Measurements from ENCODE around the gene COG6.

The COG6 gene

GRCh38 chr13:39770221-39771090 lies 115.0 kb downstream of the COG6 start:
- no peak for DNase-seq (ENCODE audit: low spot score)

DNA sequence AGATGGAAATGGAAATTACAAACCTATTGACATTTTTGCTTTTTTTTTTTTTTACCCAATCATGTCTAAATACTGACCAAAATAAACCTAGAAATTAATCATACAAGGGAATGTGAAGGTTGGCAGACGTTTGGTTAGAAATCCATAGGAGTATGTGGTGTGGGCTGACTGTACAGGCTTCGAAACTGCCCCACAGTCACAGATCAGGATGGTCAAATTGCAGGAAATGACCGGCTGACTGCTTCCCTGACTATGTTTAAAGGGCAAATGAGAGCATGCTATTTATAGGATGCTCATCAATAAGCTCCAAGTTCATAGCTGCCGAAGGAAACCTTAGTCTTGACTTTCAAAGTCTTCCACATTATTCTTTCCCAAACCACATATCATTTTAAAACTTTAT lies 118.4 kb downstream of the COG6 start:
- no peak for DNase-seq (ENCODE audit: low spot score)

DNA sequence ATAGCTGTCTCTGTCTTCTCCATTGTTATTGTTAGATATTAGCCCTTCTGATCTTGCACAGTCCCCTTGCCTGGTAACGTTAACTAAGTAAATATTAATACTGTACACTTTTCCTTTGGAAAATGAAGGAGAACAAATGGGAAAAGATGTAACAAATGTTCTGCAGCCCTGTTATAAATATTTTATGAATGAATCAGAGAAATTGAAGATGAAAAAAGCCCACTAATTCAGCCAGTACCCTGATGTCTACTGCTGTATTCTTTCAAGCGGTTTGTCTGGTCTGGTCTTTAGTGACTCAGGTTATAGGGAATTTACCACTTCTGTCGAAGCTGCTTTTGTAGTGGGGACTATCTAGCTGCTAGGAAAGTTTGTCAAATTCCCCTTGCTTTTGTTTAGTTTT lies 121.0 kb downstream of the COG6 start:
- DNase-seq (ENCODE audit: low spot score) = peak; percentile 87

DNA sequence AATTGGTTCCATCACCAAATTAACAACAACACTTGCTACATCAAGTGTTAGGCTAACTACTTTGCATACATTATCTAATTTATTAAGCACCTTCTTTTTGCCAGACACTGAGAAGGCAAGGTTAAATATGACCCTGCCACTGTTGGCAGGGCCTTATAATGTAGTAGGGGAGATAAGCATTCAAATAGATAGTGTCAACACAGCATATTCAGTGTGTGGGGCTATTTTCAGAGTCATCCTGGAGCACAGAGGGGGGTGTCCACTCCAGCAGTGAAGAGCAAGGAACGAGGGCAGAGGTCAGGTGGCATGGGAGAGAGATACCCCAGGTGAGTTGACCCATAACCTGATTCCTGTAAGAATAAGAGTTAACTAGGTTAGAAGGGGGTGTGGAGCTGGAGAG lies 121.6 kb downstream of the COG6 start:
- no peak for DNase-seq (ENCODE audit: low spot score)

- peak; percentile 54 for DNase-seq (ENCODE audit: low spot score)
Measured at GRCh38 chr13:39777527-39778061, 122.1 kb downstream of the COG6 start.

GRCh38 chr13:39779337-39780265 lies 124.1 kb downstream of the COG6 start:
- DNase-seq (ENCODE audit: low spot score) = no peak

GRCh38 chr13:39780711-39781110 lies 125.2 kb downstream of the COG6 start:
- DNase-seq (ENCODE audit: low spot score) = no peak

DNA sequence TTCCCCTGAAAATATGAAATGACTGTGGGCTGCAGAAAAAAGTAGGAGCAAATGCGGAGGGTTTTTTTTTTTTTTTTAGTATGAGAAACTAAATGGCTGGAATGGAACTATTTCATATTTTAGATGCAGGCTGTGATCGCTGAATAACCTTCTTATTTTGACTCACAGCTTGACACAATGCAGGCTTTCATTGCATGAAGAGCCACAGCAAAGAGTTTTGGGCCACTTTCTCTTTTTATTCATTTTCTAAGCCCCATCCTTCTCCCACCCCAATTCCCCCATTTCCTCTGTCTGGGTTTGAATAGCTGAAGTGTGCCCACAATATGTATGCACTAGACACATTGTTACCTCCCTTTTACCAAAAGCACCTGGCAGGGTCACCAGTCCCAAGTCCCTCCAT lies 125.9 kb downstream of the COG6 start:
- DNase-seq (ENCODE audit: low spot score) = no peak

- DNase-seq (ENCODE audit: low spot score) = peak; percentile 9
Measured at GRCh38 chr13:39783051-39783450, 127.6 kb downstream of the COG6 start.

GRCh38 chr13:39784347-39784746 lies 128.9 kb downstream of the COG6 start:
- DNase-seq (ENCODE audit: low spot score) = no peak

DNA sequence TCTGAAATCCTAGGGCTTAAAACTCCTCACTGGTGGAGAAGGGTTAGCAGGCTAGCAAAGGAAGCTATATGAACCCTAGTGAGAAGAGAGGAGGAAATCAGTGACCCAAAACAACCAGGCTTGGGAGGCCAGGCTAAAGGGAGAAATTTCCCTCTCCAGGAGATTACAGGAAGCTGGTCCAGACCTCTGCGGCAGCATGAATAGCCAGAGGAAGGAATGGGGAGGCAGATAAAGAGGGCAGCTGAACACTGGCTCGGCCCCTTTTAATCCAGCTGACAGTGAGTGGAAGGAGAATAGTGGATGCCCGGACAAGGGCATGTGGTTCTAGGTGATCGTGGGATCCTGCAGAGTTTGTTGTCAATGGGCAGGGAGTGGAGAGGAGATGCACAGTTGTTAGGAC lies 130.6 kb downstream of the COG6 start:
- no peak for DNase-seq (ENCODE audit: low spot score)

- DNase-seq (ENCODE audit: low spot score) = no peak
Measured at GRCh38 chr13:39787086-39787487, 131.6 kb downstream of the COG6 start.

- DNase-seq (ENCODE audit: low spot score) = no peak
Measured at GRCh38 chr13:39788102-39788501, 132.6 kb downstream of the COG6 start.

DNA sequence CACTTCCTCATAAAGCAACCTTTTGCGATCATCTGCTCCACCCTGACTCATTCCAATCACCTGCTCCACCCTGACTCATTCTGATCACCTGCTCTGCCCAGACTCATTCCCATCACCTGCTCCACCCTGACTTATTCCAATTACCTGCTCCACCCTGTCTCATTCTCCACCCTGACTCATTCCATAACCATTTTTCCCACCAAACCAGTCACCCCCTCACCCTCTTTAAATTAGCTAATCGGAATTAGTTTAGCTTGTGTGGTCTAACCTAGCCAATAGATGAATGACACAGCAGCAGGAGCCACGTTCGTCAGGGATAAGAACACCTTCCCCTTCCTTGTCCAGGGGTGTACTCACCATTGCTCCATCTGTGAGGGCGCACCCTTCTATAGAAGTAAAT lies 134.0 kb downstream of the COG6 start:
- DNase-seq (ENCODE audit: low spot score) = peak; percentile 34
